Endothelial cell of umbilical vein (primary cell): ENCODE measurements around the gene DLL1. TPM values are rescaled to one million over a fixed set of nuclear protein-coding genes. Genes with fewer than 3 reads are reported as not detected.

Source experiments
- BruUV-seq: library from RNA; stranded (reverse); fragments of 400-500 nt; replicated peaks from 2 replicates; lab custom pipeline; 2021; lab: Mats Ljungman, UMichigan
- CTCF ChIA-PET: fragments of 300-600, 350-600 bp; sonication (Branson Sonifier 250); formaldehyde crosslinking; loops from one replicate; lab custom pipeline; 2021; ENCODE audit warnings: antibody characterized with exemption, inconsistent platforms; lab: Charles Lee
- POLR2A ChIA-PET: fragments of 300-600, 350-600 bp; sonication (Branson Sonifier 250); formaldehyde crosslinking; loops from one replicate; lab custom pipeline; 2021; ENCODE audit warnings: antibody characterized with exemption, inconsistent platforms; lab: Charles Lee
- DNase-seq: peaks from one replicate; pipeline ENCODE4 v3.0.0-alpha.2; 2011; ENCODE audit warnings: low read depth, low spot score
- FAIRE-seq: peaks from 2 replicates; lab custom pipeline; 2011; peaks lifted over from hg19 to GRCh38; lab: Jason Lieb, UNC
- H2AFZ ChIP-seq: 2 replicates; pipeline ENCODE4 v1.6.0; 2012; ENCODE audit warnings: low read depth, low read length, control low read depth, inconsistent platforms
- H3K27ac ChIP-seq: 2 replicates; pipeline ENCODE4 v1.5.1; 2011; ENCODE audit warnings: low read depth, mild to moderate bottlenecking, control low read depth, low read length, moderate library complexity; ENCODE audit not compliant: insufficient read depth
- H3K27me3 ChIP-seq, 2 experiments: 2 replicates each; pipeline versions ENCODE4 v1.6.0 to v1.6.1; 2011; ENCODE audit warnings: low read length in 2 of 2, mixed read lengths in 1 of 2; ENCODE audit not compliant: control insufficient read depth in 2 of 2, insufficient read depth in 2 of 2
- H3K36me3 ChIP-seq, 2 experiments: 2 replicates in 1 of 2; 3 replicates in 1 of 2; pipeline ENCODE4 v1.5.1; 2011; ENCODE audit warnings: low read length in 2 of 2, mild to moderate bottlenecking in 1 of 2, moderate library complexity in 1 of 2; ENCODE audit not compliant: control insufficient read depth in 2 of 2, insufficient read depth in 2 of 2; ENCODE audit errors: extremely low read depth in 1 of 2
- H3K4me1 ChIP-seq: 3 replicates; pipeline ENCODE4 v1.5.1; 2011; ENCODE audit warnings: mild to moderate bottlenecking, low read length; ENCODE audit not compliant: control insufficient read depth, insufficient read depth; ENCODE audit errors: extremely low read depth
- H3K4me2 ChIP-seq: 2 replicates; pipeline ENCODE4 v1.6.1; 2011; ENCODE audit warnings: low read length, control low read depth, mixed read lengths; ENCODE audit not compliant: insufficient read depth
- H3K4me3 ChIP-seq, 3 experiments: fragments of 200-600 bp in 1 of 3; sonication (generic), shearing (Covaris generic) in 1 of 3; replicated peaks in 1 of 3; 2 replicates each; pipeline ENCODE4 v1.5.1; 2011 to 2016; ENCODE audit warnings: control low read depth in 3 of 3, low read length in 3 of 3, mild to moderate bottlenecking in 2 of 3, inconsistent platforms in 1 of 3, low read depth in 1 of 3, moderate library complexity in 1 of 3; ENCODE audit not compliant: insufficient read depth in 1 of 3
- H3K79me2 ChIP-seq: 2 replicates; pipeline ENCODE4 v1.6.0; 2012; ENCODE audit warnings: low read length, inconsistent platforms; ENCODE audit not compliant: control insufficient read depth, insufficient read depth
- H3K9ac ChIP-seq: replicated peaks from 2 replicates; pipeline ENCODE3; 2011; ENCODE audit warnings: low read length, control low read depth; ENCODE audit not compliant: insufficient read depth; ENCODE audit errors: extremely low read depth
- H3K9me1 ChIP-seq: replicated peaks from 3 replicates; pipeline ENCODE4 v1.6.0; 2011; ENCODE audit warnings: mild to moderate bottlenecking, low read length; ENCODE audit not compliant: control insufficient read depth, insufficient read depth; ENCODE audit errors: extremely low read depth
- H3K9me3 ChIP-seq: replicated peaks from 2 replicates; pipeline ENCODE4 v1.5.1; 2012; ENCODE audit warnings: low read length, inconsistent platforms; ENCODE audit not compliant: control insufficient read depth, insufficient read depth
- H4K20me1 ChIP-seq: replicated peaks from 2 replicates; pipeline ENCODE3; 2011; ENCODE audit warnings: mild to moderate bottlenecking, low read length; ENCODE audit not compliant: control insufficient read depth, insufficient read depth; ENCODE audit errors: extremely low read depth
- CTCF ChIP-seq, 2 donors: IDR thresholded peaks; 1 replicate in 1 of 2; 2 replicates in 1 of 2; pipeline ENCODE4 v1.5.1; 2011; ENCODE audit warnings: low read length in 2 of 2, mild to moderate bottlenecking in 2 of 2, moderate library complexity in 2 of 2, control low read depth in 1 of 2, inconsistent platforms in 1 of 2, low read depth in 1 of 2; ENCODE audit not compliant: insufficient read depth in 1 of 2; ENCODE audit errors: extremely low read depth in 1 of 2
- EZH2 ChIP-seq: IDR thresholded peaks from 2 replicates; pipeline ENCODE4 v1.6.1; 2012; ENCODE audit warnings: borderline replicate concordance, low read depth, mild to moderate bottlenecking, moderate library complexity, low read length, inconsistent platforms; ENCODE audit not compliant: severe bottlenecking
- FOS ChIP-seq: IDR thresholded peaks from 2 replicates; pipeline ENCODE4 v1.6.1; 2011; ENCODE audit warnings: mild to moderate bottlenecking, low read length, moderate library complexity, borderline replicate concordance; ENCODE audit not compliant: insufficient read depth
- GATA2 ChIP-seq: IDR thresholded peaks from 2 replicates; pipeline ENCODE4 v1.7.0; 2011; ENCODE audit warnings: low read depth, mild to moderate bottlenecking, moderate library complexity, mixed read lengths, low read length; ENCODE audit not compliant: insufficient read length, insufficient read depth
- JUN ChIP-seq: IDR thresholded peaks from 2 replicates; pipeline ENCODE4 v1.6.1; 2011; ENCODE audit warnings: borderline replicate concordance, low read depth; ENCODE audit not compliant: insufficient read length, insufficient read depth
- MAX ChIP-seq: IDR thresholded peaks from 2 replicates; pipeline ENCODE4 v1.6.1; 2011; ENCODE audit not compliant: insufficient read depth, insufficient read length
- MYC ChIP-seq: IDR thresholded peaks from one replicate; pipeline ENCODE4 v1.6.1; 2011; ENCODE audit warnings: mild to moderate bottlenecking, low read depth, low read length
- POLR2A ChIP-seq: IDR thresholded peaks from 2 replicates; pipeline ENCODE4 v1.6.1; 2012; ENCODE audit warnings: low read depth, mild to moderate bottlenecking, control low read depth, low read length
- POLR2AphosphoS5 ChIP-seq: IDR thresholded peaks from 2 replicates; pipeline ENCODE4 v1.6.1; 2012; ENCODE audit warnings: low read depth, mild to moderate bottlenecking, control low read depth, low read length, moderate library complexity; ENCODE audit not compliant: insufficient read depth
- dilution Hi-C: fragments of 300-500 bp; cut with MboI; formaldehyde crosslinking; loops from one replicate; pipeline ENCODE4 v1.15.0; 2019; ENCODE audit warnings: low sequenced_read_pairs; ENCODE audit not compliant: extremely low pct_ligation_motif_present
- intact Hi-C: fragments of 100-400 bp; cut with micrococcal nuclease; formaldehyde crosslinking; loops from one replicate; pipeline ENCODE4 v1.10.0; 2022
- polyA plus RNA-seq, 4 experiments: library from polyadenylated mRNA; depleted of rRNA in 3 of 4; stranded (reverse) in 3 of 4; unstranded in 1 of 4; fragments of >200 nt; gene quantifications; 2 replicates each; pipeline versions ENCODE4 v1.2.1 to v1.2.3, GENCODE V29; 2011 to 2012; ENCODE audit warnings: missing spikeins in 1 of 4
- total RNA-seq: library from RNA; stranded (reverse); gene quantifications from 2 replicates; pipeline ENCODE4 v1.2.3, GENCODE V29; 2021

The DLL1 gene
- total and polyA plus RNA-seq, 2 donors (not counting 3 experiments of a cell fraction or from before 2014, with no cell fraction given): 1.4 to 2.3 TPM

- DNase-seq (no peak), FAIRE-seq (no peak)
- Histone ChIP-seq H3K4me3 (no peak overlapping the region), H3K27ac (no peak overlapping the region), H4K20me1 (no peaks in the 10 kb centered on the region), H3K27me3 (no peaks in the 10 kb centered on the region), H3K9me1 (no peaks in the 10 kb centered on the region), H3K79me2 (no peaks in the 10 kb centered on the region), H3K9me3 (no peaks in the 10 kb centered on the region), H3K36me3 (no peaks in the 10 kb centered on the region), H3K9ac (no peak overlapping the region), H2AFZ (no peak overlapping the region), H3K4me1 (no peaks in the 10 kb centered on the region), H3K4me2 (no peak overlapping the region)
- CTCF ChIA-PET: interaction anchor here (1.1 kb wide), 1 partner anchor 417 kb away, joined by 3 read pairs; no protein-coding TSS in a partner anchor
- POLR2A ChIA-PET: no interaction called here
- BruUV-seq: no TSS peak
- dilution Hi-C loops: no loop called here
- intact Hi-C loops: no loop called here
- no peak for TF ChIP-seq MAX
- TF ChIP-seq EZH2: no peak
- no peak for TF ChIP-seq POLR2A
- TF ChIP-seq CTCF (IDR thresholded peaks at IDR 0.05; ENCODE audit: extremely low read depth in 1 of 2, insufficient read depth in 1 of 2, low read depth in 1 of 2, low read length in 2 of 2): no peak
- no peak for TF ChIP-seq FOS
- TF ChIP-seq POLR2AphosphoS5: no peak
- no peak for TF ChIP-seq JUN
- no peak for TF ChIP-seq GATA2
- TF ChIP-seq MYC: no peak
These were observed 41.8 kb downstream of the DLL1 start for GRCh38 chr6:170248861-170249600.
